ENCODE data around the gene CCDC87.

GRCh38 chr11:66598993-66599392 is 6.1 kb upstream of the CCDC87 start:
- no peak for TF ChIP-seq POLR2A (IDR thresholded peaks at IDR 0.05)
- TF ChIP-seq, protein P1, sequence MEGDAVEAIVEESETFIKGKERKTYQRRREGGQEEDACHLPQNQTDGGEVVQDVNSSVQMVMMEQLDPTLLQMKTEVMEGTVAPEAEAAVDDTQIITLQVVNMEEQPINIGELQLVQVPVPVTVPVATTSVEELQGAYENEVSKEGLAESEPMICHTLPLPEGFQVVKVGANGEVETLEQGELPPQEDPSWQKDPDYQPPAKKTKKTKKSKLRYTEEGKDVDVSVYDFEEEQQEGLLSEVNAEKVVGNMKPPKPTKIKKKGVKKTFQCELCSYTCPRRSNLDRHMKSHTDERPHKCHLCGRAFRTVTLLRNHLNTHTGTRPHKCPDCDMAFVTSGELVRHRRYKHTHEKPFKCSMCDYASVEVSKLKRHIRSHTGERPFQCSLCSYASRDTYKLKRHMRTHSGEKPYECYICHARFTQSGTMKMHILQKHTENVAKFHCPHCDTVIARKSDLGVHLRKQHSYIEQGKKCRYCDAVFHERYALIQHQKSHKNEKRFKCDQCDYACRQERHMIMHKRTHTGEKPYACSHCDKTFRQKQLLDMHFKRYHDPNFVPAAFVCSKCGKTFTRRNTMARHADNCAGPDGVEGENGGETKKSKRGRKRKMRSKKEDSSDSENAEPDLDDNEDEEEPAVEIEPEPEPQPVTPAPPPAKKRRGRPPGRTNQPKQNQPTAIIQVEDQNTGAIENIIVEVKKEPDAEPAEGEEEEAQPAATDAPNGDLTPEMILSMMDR (IDR thresholded peaks at IDR 0.05) = no peak
